Adrenal gland (tissue), 5 donors: ENCODE results near the gene MICOS13.

ENCODE experiments used
- CTCF ChIP-seq, 6 experiments: fragments of 450-650 bp in 4 of 6; fragments of 200-600 bp in 2 of 6; sonication (generic) in 1 of 6; IDR thresholded peaks; 1 replicate in 5 of 6; 2 replicates in 1 of 6; pipeline versions ENCODE4 v1.5.1 to v1.8.0; 2016 to 2021; ENCODE audit warnings: antibody characterized with exemption in 6 of 6, mild to moderate bottlenecking in 2 of 6, moderate library complexity in 1 of 6
- POLR2A ChIP-seq, 2 donors: fragments of 450-650 bp; IDR thresholded peaks; one replicate each; pipeline ENCODE4 v1.6.1; 2017; ENCODE audit warnings: antibody characterized with exemption in 2 of 2, mild to moderate bottlenecking in 2 of 2, moderate library complexity in 1 of 2
- donor health status: DM: no; HTN: no; CAD: no.

GRCh38 chr19:5694956-5695648 lies 14.8 kb upstream of the MICOS13 start:
- no peak for TF ChIP-seq POLR2A (IDR thresholded peaks at IDR 0.05)
- TF ChIP-seq CTCF (IDR thresholded peaks at IDR 0.05) = no peak
